ENCODE results near the gene TENT5C.

The TENT5C gene

DNA sequence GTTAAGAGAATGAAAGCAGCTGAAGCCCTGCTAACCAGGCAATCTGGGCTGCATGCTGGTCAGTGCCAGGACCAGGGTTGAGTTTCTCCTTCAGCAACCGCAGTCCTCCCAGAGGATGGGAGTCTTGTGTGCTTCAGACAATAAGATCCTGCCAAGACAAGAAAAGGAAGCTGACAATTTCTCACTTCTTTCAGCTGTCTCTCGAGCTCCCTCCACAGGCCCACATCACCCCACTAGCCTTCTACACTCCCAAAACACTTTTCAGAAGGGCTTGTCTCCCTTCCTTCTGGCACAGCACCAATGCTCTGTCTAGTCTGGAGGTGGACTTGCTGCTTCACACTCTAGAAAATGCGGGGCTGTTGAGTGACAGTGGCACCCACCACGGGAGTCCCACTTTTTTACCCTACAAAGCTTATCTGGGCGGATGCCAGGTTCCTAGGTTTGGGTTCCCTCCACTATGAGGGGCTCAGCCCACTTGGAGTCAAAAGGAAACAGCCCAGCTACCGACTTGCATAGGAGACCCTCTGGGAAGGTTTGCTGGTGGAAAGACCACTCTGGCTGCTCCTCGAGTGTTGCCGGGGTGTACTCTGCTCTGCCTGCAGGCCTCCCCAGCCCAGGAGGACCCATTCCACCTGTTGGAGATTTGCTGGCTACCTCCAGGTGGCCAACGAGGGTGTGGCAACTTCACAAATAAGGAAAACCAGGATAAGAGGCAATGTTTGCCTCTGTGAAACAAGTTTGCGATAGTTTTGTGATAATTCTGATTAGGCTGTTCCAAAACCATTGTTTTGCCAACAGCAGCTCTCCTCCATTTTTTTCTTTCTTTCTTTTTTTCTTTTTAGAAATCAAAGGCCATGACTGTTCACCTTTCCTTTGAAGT is 68.9 kb downstream of the TENT5C start:
- TF ChIP-seq, protein P1, sequence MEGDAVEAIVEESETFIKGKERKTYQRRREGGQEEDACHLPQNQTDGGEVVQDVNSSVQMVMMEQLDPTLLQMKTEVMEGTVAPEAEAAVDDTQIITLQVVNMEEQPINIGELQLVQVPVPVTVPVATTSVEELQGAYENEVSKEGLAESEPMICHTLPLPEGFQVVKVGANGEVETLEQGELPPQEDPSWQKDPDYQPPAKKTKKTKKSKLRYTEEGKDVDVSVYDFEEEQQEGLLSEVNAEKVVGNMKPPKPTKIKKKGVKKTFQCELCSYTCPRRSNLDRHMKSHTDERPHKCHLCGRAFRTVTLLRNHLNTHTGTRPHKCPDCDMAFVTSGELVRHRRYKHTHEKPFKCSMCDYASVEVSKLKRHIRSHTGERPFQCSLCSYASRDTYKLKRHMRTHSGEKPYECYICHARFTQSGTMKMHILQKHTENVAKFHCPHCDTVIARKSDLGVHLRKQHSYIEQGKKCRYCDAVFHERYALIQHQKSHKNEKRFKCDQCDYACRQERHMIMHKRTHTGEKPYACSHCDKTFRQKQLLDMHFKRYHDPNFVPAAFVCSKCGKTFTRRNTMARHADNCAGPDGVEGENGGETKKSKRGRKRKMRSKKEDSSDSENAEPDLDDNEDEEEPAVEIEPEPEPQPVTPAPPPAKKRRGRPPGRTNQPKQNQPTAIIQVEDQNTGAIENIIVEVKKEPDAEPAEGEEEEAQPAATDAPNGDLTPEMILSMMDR (IDR thresholded peaks at IDR 0.05; ENCODE audit: low read depth, low read length, missing control alignments): no peak
- in situ Hi-C loops (cut with HindIII; ENCODE audit: low sequenced_read_pairs): no loop called here
- DNase-seq (ENCODE audit: low read depth): no peak
- no peak overlapping the region for H3K4me3 ChIP-seq (ENCODE audit: low read depth, low read length)

DNA sequence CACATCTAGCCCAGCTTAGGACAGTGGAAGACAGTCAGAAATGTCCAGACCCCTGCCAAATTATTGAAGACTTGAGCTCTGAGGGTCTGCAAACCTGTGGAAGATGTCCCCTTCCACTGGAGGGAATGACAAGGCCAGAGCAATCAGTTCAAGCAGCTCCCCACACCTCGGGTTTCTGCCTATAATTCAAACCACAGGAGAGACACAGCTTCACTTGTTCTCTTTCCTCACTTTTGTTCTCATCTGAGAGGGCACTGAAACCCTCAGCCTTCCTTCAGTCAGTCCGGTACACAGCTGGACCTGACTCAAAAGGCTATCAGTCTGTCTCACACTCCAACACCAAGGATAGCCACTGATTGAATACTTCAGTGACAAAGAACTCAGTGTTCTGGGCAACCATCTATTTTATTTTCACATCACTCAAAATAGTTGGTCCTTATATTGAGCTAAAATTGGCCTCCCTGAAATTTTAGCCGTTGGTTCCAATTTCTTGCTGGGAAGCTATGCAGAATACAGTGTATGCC is 70.1 kb downstream of the TENT5C start:
- TF ChIP-seq, protein P1 (IDR thresholded peaks at IDR 0.05; ENCODE audit: low read depth, low read length, missing control alignments): no peak
- in situ Hi-C loops (cut with HindIII; ENCODE audit: low sequenced_read_pairs): no loop called here
- DNase-seq (ENCODE audit: low read depth): no peak
- H3K4me3 ChIP-seq (ENCODE audit: low read depth, low read length): no peak overlapping the region

DNA sequence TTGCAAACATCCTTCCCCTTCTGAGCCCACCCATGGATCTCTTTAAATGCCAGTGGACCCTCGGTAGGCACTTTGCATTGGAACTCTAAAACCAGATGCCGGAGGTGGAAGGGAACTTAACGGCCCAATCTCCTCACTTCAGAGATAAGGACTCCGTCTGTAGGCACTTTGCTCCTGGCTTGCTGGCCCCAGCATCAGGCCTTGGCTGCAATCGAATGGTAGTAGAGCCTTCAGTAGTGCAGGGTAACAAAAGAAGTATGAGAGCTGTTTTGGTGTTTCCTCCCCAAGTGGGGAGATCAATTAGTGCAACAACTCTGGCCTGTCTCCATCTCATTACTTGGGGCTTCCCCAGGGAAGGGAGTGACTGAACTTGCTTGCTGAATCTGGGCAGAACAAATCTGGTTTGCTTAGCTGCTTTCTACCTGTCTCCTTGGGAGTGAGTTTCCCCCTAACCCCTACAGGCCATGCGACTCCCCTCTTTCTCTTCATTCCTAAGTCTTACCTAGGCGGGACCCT is 70.8 kb downstream of the TENT5C start:
- TF ChIP-seq, protein P1 (IDR thresholded peaks at IDR 0.05; ENCODE audit: low read depth, low read length, missing control alignments): no peak
- H3K4me3 ChIP-seq (ENCODE audit: low read depth, low read length): no peak overlapping the region
- in situ Hi-C loops (cut with HindIII; ENCODE audit: low sequenced_read_pairs): no loop called here
- no peak for DNase-seq (ENCODE audit: low read depth)

Measured in astrocyte of the cerebellum (primary cell).